HG02642 (cell line): ENCODE measurements around the gene PDE7B.

ENCODE experiments used
- ATAC-seq: cut with Tn5 transposase; IDR thresholded peaks from one replicate; pipeline ENCODE4 v1.9.1; 2021; ENCODE audit warnings: mild to moderate bottlenecking; ENCODE audit not compliant: unreplicated experiment, poor library complexity

Gene PDE7B

GRCh38 chr6:135851442-135852271 is at the start of gene PDE7B:
Gene PDE7B, plus strand, starts transcription at chr6:135851701.
- ATAC-seq = peak; percentile 96

GRCh38 chr6:135801755-135802465 is 49.6 kb upstream of the PDE7B start:
- ATAC-seq = no peak

- no peak for ATAC-seq
Measured at GRCh38 chr6:135810486-135810885, 41.0 kb upstream of the PDE7B start.

- ATAC-seq = no peak
Measured at GRCh38 chr6:135811170-135811569, 40.3 kb upstream of the PDE7B start.

GRCh38 chr6:135811644-135812526 is 39.6 kb upstream of the PDE7B start:
- no peak for ATAC-seq

- ATAC-seq = no peak
Measured at GRCh38 chr6:135813401-135813800, 38.1 kb upstream of the PDE7B start.

GRCh38 chr6:135814043-135814442 is 37.5 kb upstream of the PDE7B start:
- no peak for ATAC-seq

- no peak for ATAC-seq
Measured at GRCh38 chr6:135815216-135815615, 36.3 kb upstream of the PDE7B start.

- ATAC-seq = no peak
Measured at GRCh38 chr6:135817035-135817434, 34.5 kb upstream of the PDE7B start.

GRCh38 chr6:135819665-135820064 is 31.8 kb upstream of the PDE7B start:
- ATAC-seq = no peak

GRCh38 chr6:135820340-135820739 is 31.2 kb upstream of the PDE7B start:
- ATAC-seq = no peak

- no peak for ATAC-seq
Measured at GRCh38 chr6:135823851-135824250, 27.6 kb upstream of the PDE7B start.

- no peak for ATAC-seq
Measured at GRCh38 chr6:135826236-135826804, 25.2 kb upstream of the PDE7B start.

- ATAC-seq = no peak
Measured at GRCh38 chr6:135828021-135828420, 23.5 kb upstream of the PDE7B start.

- ATAC-seq = no peak
Measured at GRCh38 chr6:135830452-135830881, 21.0 kb upstream of the PDE7B start.

- ATAC-seq = no peak
Measured at GRCh38 chr6:135831016-135831415, 20.5 kb upstream of the PDE7B start.

GRCh38 chr6:135832166-135832565 is 19.3 kb upstream of the PDE7B start:
- ATAC-seq = no peak

- ATAC-seq = no peak
Measured at GRCh38 chr6:135833771-135834170, 17.7 kb upstream of the PDE7B start.

GRCh38 chr6:135837735-135838449 is 13.6 kb upstream of the PDE7B start:
- no peak for ATAC-seq

GRCh38 chr6:135839121-135839520 is 12.4 kb upstream of the PDE7B start:
- ATAC-seq = no peak
